SK-N-SH (cell line): ENCODE data around the gene INHBE. TPM values are rescaled to one million over a fixed set of nuclear protein-coding genes. Genes with fewer than 3 reads are reported as not detected.

Source experiments
- CTCF ChIA-PET: fragments of 300-600, 350-600 bp; formaldehyde crosslinking; extraction: SDS; loops from one replicate; lab custom pipeline; 2021; lab: Yijun Ruan, JAX
- POLR2A ChIA-PET: fragments of 350-600 bp; sonication (Branson Sonifier 250); formaldehyde crosslinking; extraction: SDS; loops from one replicate; lab custom pipeline; 2020; ENCODE audit warnings: antibody characterized with exemption, inconsistent platforms; lab: Yijun Ruan, JAX
- DNase-seq: peaks from one replicate; pipeline ENCODE4 v3.0.0; 2012
- H2AFZ ChIP-seq: fragments of 200-600 bp; sonication (generic); 2 replicates; pipeline ENCODE4 v1.8.1; 2016; ENCODE audit warnings: antibody characterized with exemption, mild to moderate bottlenecking, low read depth
- H3F3A ChIP-seq: fragments of 200-600 bp; sonication (generic); replicated peaks from 2 replicates; pipeline ENCODE3; 2016; ENCODE audit warnings: antibody characterized with exemption, mild to moderate bottlenecking; ENCODE audit not compliant: insufficient read depth
- H3K27ac ChIP-seq, 2 experiments: fragments of 200-500 bp in 1 of 2; fragments of 200-600 bp in 1 of 2; sonication (Bioruptor generic) in 1 of 2; sonication (generic), shearing (Covaris generic) in 1 of 2; 2 replicates each; pipeline versions ENCODE4 v1.5.1 to v1.6.1; 2014 to 2016; ENCODE audit warnings: low read depth in 2 of 2, inconsistent platforms in 1 of 2, low read length in 1 of 2, mild to moderate bottlenecking in 1 of 2, mixed read lengths in 1 of 2
- H3K27me3 ChIP-seq: fragments of 200-600 bp; sonication (generic), shearing (Covaris generic); 2 replicates; pipeline ENCODE4 v1.6.1; 2016; ENCODE audit warnings: mixed run types; ENCODE audit not compliant: insufficient read depth
- H3K36me3 ChIP-seq, 2 experiments: fragments of 200-500 bp in 1 of 2; fragments of 200-600 bp in 1 of 2; sonication (Bioruptor generic) in 1 of 2; sonication (generic) in 1 of 2; replicated peaks in 1 of 2; 2 replicates each; pipeline versions ENCODE3 to v1.5.1; 2014 to 2016; ENCODE audit warnings: low read length in 1 of 2, mild to moderate bottlenecking in 1 of 2; ENCODE audit not compliant: insufficient read depth in 2 of 2, control insufficient read depth in 1 of 2
- H3K4me1 ChIP-seq, 2 experiments: fragments of 200-500 bp in 1 of 2; fragments of 200-600 bp in 1 of 2; sonication (Bioruptor generic) in 1 of 2; sonication (generic), shearing (Covaris generic) in 1 of 2; 2 replicates each; pipeline versions ENCODE4 v1.5.1 to v1.6.1; 2014 to 2016; ENCODE audit warnings: low read depth in 1 of 2, low read length in 1 of 2, mixed run types in 1 of 2; ENCODE audit not compliant: insufficient read depth in 2 of 2, control insufficient read depth in 1 of 2
- H3K4me2 ChIP-seq: fragments of 200-600 bp; sonication (generic), shearing (Covaris generic); 2 replicates; pipeline ENCODE4 v1.6.1; 2017; ENCODE audit warnings: mixed run types
- H3K4me3 ChIP-seq, 2 experiments: fragments of 200-500 bp in 1 of 2; fragments of 200-600 bp in 1 of 2; sonication (Bioruptor generic) in 1 of 2; sonication (generic), shearing (Covaris generic) in 1 of 2; 2 replicates each; pipeline versions ENCODE4 v1.5.1 to v1.8.1; 2014 to 2016; ENCODE audit warnings: low read depth in 2 of 2, inconsistent platforms in 1 of 2, low read length in 1 of 2, mild to moderate bottlenecking in 1 of 2, mixed read lengths in 1 of 2, moderate library complexity in 1 of 2
- H3K79me2 ChIP-seq: fragments of 200-600 bp; sonication (generic); 2 replicates; pipeline ENCODE4 v1.8.1; 2017; ENCODE audit warnings: mild to moderate bottlenecking; ENCODE audit not compliant: insufficient read depth
- H3K9ac ChIP-seq: fragments of 200-600 bp; sonication (generic); 2 replicates; pipeline ENCODE4 v1.6.1; 2017; ENCODE audit warnings: mixed run types
- H3K9me2 ChIP-seq: fragments of 200-600 bp; sonication (generic); 2 replicates; pipeline ENCODE4 v1.6.1; 2017; ENCODE audit warnings: mixed run types
- H3K9me3 ChIP-seq: fragments of 200-600 bp; sonication (generic); 2 replicates; pipeline ENCODE4 v1.6.1; 2017; ENCODE audit warnings: mixed run types, mild to moderate bottlenecking, moderate library complexity
- H4K20me1 ChIP-seq: fragments of 200-600 bp; sonication (generic); 2 replicates; pipeline ENCODE4 v1.6.1; 2017; ENCODE audit warnings: mild to moderate bottlenecking, mixed run types; ENCODE audit not compliant: insufficient read depth
- ELF1 ChIP-seq: IDR thresholded peaks from 2 replicates; pipeline ENCODE4 v1.4.0; 2012
- EZH2phosphoT487 ChIP-seq: fragments of 200-600 bp; sonication (generic); IDR thresholded peaks from 2 replicates; pipeline ENCODE4 v1.6.1; 2017; ENCODE audit warnings: low read depth, mixed run types, mild to moderate bottlenecking, antibody characterized with exemption, moderate library complexity, borderline replicate concordance
- FOSL2 ChIP-seq: IDR thresholded peaks from 2 replicates; pipeline ENCODE4 v1.4.0; 2012; ENCODE audit warnings: low read depth, mild to moderate bottlenecking, moderate library complexity, borderline replicate concordance
- FOXJ3 ChIP-seq: sonication (generic); formaldehyde crosslinking; IDR thresholded peaks from 2 replicates; pipeline ENCODE4 v1.5.1; 2020; ENCODE audit warnings: mild to moderate bottlenecking, missing genetic modification reagents
- FOXM1 ChIP-seq: IDR thresholded peaks from 2 replicates; pipeline ENCODE4 v1.4.0; 2012; ENCODE audit warnings: low read depth, mild to moderate bottlenecking
- JUND ChIP-seq: IDR thresholded peaks from 2 replicates; pipeline ENCODE4 v1.4.0; 2012
- MEF2A ChIP-seq: IDR thresholded peaks from 2 replicates; pipeline ENCODE4 v1.4.0; 2012; ENCODE audit warnings: low read depth, borderline replicate concordance
- NFIC ChIP-seq: IDR thresholded peaks from 2 replicates; pipeline ENCODE4 v1.4.0; 2012; ENCODE audit warnings: borderline replicate concordance
- POLR2AphosphoS5 ChIP-seq: IDR thresholded peaks from 2 replicates; pipeline ENCODE4 v1.6.1; 2012; ENCODE audit warnings: low read depth, low read length
- RAD21 ChIP-seq: IDR thresholded peaks from 2 replicates; pipeline ENCODE4 v1.6.1; 2012; ENCODE audit warnings: mild to moderate bottlenecking, low read length
- RCOR1 ChIP-seq: fragments of 150-350 bp; IDR thresholded peaks from 2 replicates; pipeline ENCODE4 v1.6.1; 2017; ENCODE audit warnings: antibody characterized with exemption, low read length
- RXRA ChIP-seq: IDR thresholded peaks from 2 replicates; pipeline ENCODE4 v1.4.0; 2012; ENCODE audit warnings: low read depth, mild to moderate bottlenecking, borderline replicate concordance
- USF1 ChIP-seq: IDR thresholded peaks from 2 replicates; pipeline ENCODE4 v1.4.0; 2012; ENCODE audit warnings: low read depth, borderline replicate concordance
- YY1 ChIP-seq: IDR thresholded peaks from 2 replicates; pipeline ENCODE4 v1.4.0; 2012; ENCODE audit warnings: low read depth, mild to moderate bottlenecking
- WGBS: methylation state at CpG from one replicate; pipeline ENCODE4 v1.1.6; 2017; ENCODE audit warnings: low lambda C conversion rate; 5-methylcytosine and 5-hydroxymethylcytosine counted together
- polyA plus RNA-seq, 3 experiments: library from polyadenylated mRNA; depleted of rRNA; stranded (reverse); fragments of >200 nt; gene quantifications; 2 replicates each; pipeline ENCODE4 v1.2.3, GENCODE V29; 2012
- TF ChIP-seq, protein P1 (sequence below): IDR thresholded peaks from 2 replicates; pipeline ENCODE4; 2012
- TF ChIP-seq, protein P2 (sequence below): IDR thresholded peaks from 2 replicates; pipeline ENCODE4 v1.6.1; 2012; ENCODE audit warnings: mild to moderate bottlenecking, low read depth, low read length, moderate library complexity
- TF ChIP-seq, protein P3 (sequence below): IDR thresholded peaks from 2 replicates; pipeline ENCODE4 v1.4.0; 2012; ENCODE audit warnings: low read depth

Gene INHBE
- polyA plus RNA-seq, 1 of the 3 experiments (the other 2 are of a cell fraction), result 0.03 TPM

GRCh38 chr12:57459750-57460467 is 4.8 kb downstream of the INHBE start, which contains the start of gene GLI1:
Gene GLI1 (plus strand): TSS chr12:57459785. CDS start chr12:57463692, 3,907 bp downstream.
- 1% methylated on average over 27 of the region's 36 CpGs for WGBS
- Histone ChIP-seq H2AFZ (peak within 1 kb of the TSS; percentile 97), H3K9me2 (no peaks in the 10 kb centered on the region), H3K4me3 (peak within 1 kb of the TSS; percentile 67 to 90), H3K4me2 (peak within 1 kb of the TSS; percentile 94), H3K9ac (peak within 1 kb of the TSS; percentile 52; the same call in 1 of the 2 replicates), H3F3A (peaks cover 5% of the 10 kb centered on the region), H3K36me3 (no peaks in the 10 kb centered on the region), H3K27ac (peak within 1 kb of the TSS; percentile 53; a peak in 3 of 4 replicates), H3K79me2 (no peaks in the 10 kb centered on the region)
- DNase-seq, result peak; percentile 82
- POLR2A ChIA-PET, result no interaction called here
- TF ChIP-seq MEF2A (no peak), RAD21 (no peak), FOXM1 (no peak), NFIC (no peak), POLR2AphosphoS5 (no peak), FOXJ3 (CRISPR knock-in tag) (no peak), EZH2phosphoT487 (no peak), USF1 (no peak), JUND (no peak), ELF1 (no peak), RCOR1 (no peak), FOSL2 (no peak), YY1 (no peak), RXRA (no peak)
- TF ChIP-seq, protein P1, sequence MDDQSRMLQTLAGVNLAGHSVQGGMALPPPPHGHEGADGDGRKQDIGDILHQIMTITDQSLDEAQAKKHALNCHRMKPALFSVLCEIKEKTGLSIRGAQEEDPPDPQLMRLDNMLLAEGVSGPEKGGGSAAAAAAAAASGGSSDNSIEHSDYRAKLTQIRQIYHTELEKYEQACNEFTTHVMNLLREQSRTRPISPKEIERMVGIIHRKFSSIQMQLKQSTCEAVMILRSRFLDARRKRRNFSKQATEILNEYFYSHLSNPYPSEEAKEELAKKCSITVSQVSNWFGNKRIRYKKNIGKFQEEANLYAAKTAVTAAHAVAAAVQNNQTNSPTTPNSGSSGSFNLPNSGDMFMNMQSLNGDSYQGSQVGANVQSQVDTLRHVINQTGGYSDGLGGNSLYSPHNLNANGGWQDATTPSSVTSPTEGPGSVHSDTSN, result no peak
- TF ChIP-seq, protein P2, sequence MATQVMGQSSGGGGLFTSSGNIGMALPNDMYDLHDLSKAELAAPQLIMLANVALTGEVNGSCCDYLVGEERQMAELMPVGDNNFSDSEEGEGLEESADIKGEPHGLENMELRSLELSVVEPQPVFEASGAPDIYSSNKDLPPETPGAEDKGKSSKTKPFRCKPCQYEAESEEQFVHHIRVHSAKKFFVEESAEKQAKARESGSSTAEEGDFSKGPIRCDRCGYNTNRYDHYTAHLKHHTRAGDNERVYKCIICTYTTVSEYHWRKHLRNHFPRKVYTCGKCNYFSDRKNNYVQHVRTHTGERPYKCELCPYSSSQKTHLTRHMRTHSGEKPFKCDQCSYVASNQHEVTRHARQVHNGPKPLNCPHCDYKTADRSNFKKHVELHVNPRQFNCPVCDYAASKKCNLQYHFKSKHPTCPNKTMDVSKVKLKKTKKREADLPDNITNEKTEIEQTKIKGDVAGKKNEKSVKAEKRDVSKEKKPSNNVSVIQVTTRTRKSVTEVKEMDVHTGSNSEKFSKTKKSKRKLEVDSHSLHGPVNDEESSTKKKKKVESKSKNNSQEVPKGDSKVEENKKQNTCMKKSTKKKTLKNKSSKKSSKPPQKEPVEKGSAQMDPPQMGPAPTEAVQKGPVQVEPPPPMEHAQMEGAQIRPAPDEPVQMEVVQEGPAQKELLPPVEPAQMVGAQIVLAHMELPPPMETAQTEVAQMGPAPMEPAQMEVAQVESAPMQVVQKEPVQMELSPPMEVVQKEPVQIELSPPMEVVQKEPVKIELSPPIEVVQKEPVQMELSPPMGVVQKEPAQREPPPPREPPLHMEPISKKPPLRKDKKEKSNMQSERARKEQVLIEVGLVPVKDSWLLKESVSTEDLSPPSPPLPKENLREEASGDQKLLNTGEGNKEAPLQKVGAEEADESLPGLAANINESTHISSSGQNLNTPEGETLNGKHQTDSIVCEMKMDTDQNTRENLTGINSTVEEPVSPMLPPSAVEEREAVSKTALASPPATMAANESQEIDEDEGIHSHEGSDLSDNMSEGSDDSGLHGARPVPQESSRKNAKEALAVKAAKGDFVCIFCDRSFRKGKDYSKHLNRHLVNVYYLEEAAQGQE, result no peak
- TF ChIP-seq, protein P3, sequence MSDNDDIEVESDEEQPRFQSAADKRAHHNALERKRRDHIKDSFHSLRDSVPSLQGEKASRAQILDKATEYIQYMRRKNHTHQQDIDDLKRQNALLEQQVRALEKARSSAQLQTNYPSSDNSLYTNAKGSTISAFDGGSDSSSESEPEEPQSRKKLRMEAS, result no peak; the same call in 1 of the 2 replicates
- TF ChIP-seq, all 33 proteins: peak for 0
- CTCF ChIA-PET, result interaction anchor here (0.6 to 13.7 kb wide), 59 partner anchors 8 to 336 kb away, joined by 3 to 391 read pairs (median 4); partner anchors contain the start of genes B4GALNT1, INHBC, MARS1 and NXPH4
- H4K20me1 ChIP-seq, result no peaks in the 10 kb centered on the region
- peaks cover 0 to 28% of the 10 kb centered on the region in 2 experiments; a peak in 2 of 4 replicates for H3K4me1 ChIP-seq
- H3K27me3 ChIP-seq, result no peaks in the 10 kb centered on the region
- no peaks in the 10 kb centered on the region for H3K9me3 ChIP-seq
